HG02588 (cell line): Measurements from ENCODE around the gene IL36G.
A peak's percentile ranks its signal among the peaks of the same experiment; 100 is the strongest.
"Not testable (repeated sequence)": the region's sequence is repeated elsewhere in the genome, so short reads cannot be mapped to it uniquely, and the experiment has no call there.

ENCODE experiments used
- ATAC-seq: cut with Tn5 transposase; IDR thresholded peaks from one replicate; pipeline ENCODE4 v1.9.1; 2021; ENCODE audit warnings: mild to moderate bottlenecking, moderate library complexity; ENCODE audit not compliant: unreplicated experiment

Gene IL36G

GRCh38 chr2:112977559-112978056 is at the start of gene IL36G:
Gene IL36G, plus strand, starts transcription at chr2:112978006. Its CDS starts 633 bp downstream, at chr2:112978639.
- no peak for ATAC-seq

- ATAC-seq: no peak
Measured at GRCh38 chr2:112933261-112933660, 44.5 kb upstream of the IL36G start.

- not testable (repeated sequence) for ATAC-seq
Measured at GRCh38 chr2:112934117-112934516, 43.7 kb upstream of the IL36G start.

GRCh38 chr2:112936927-112937232 is 40.9 kb upstream of the IL36G start:
- ATAC-seq: no peak

GRCh38 chr2:112938904-112939303 is 38.9 kb upstream of the IL36G start:
- ATAC-seq: no peak

- no peak for ATAC-seq
Measured at GRCh38 chr2:112939425-112939824, 38.4 kb upstream of the IL36G start.

GRCh38 chr2:112940859-112941625 is 36.8 kb upstream of the IL36G start:
- ATAC-seq: no peak

- ATAC-seq: peak; percentile 82
Measured at GRCh38 chr2:112941753-112942653, 35.8 kb upstream of the IL36G start.

- ATAC-seq: no peak
Measured at GRCh38 chr2:112942654-112943002, 35.2 kb upstream of the IL36G start.

- ATAC-seq: no peak
Measured at GRCh38 chr2:112944971-112945370, 32.8 kb upstream of the IL36G start.

- no peak for ATAC-seq
Measured at GRCh38 chr2:112946086-112946485, 31.7 kb upstream of the IL36G start.

GRCh38 chr2:112947374-112947773 is 30.4 kb upstream of the IL36G start:
- ATAC-seq: no peak

- ATAC-seq: no peak
Measured at GRCh38 chr2:112949456-112949855, 28.4 kb upstream of the IL36G start.

GRCh38 chr2:112954364-112954763 is 23.4 kb upstream of the IL36G start:
- no peak for ATAC-seq

GRCh38 chr2:112957511-112957910 is 20.3 kb upstream of the IL36G start:
- ATAC-seq: no peak

GRCh38 chr2:112958428-112959108 is 19.2 kb upstream of the IL36G start:
- no peak for ATAC-seq

- no peak for ATAC-seq
Measured at GRCh38 chr2:112959109-112959812, 18.5 kb upstream of the IL36G start.

GRCh38 chr2:112960230-112960825 is 17.5 kb upstream of the IL36G start:
- ATAC-seq: no peak

GRCh38 chr2:112962308-112963175 is 15.3 kb upstream of the IL36G start:
- ATAC-seq: no peak
